ENCODE data around the gene NFE2L2.
"Not testable (repeated sequence)": the region's sequence is repeated elsewhere in the genome, so short reads cannot be mapped to it uniquely, and the experiment has no call there.

The NFE2L2 gene

DNA sequence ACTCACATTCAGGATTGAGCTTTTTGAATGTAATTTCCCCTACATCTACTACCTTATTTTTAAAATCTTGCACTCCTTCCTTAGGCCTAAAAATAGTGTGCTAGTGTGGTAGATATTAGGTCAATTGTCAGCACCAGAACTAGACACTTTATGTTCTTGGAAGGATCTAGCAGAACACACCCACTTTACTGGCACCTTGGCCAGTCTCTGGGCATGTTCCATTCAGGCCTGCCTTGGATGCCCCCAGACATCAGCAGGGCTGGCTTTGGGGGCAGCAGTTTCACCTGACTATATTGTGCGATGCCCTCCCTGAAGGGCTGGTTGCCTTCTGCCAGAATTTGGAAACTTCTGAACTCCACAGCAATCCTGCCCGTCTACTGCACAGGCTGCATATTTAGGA, 15.3 kb upstream of the NFE2L2 start:
- DNase-seq, result no peak

DNA sequence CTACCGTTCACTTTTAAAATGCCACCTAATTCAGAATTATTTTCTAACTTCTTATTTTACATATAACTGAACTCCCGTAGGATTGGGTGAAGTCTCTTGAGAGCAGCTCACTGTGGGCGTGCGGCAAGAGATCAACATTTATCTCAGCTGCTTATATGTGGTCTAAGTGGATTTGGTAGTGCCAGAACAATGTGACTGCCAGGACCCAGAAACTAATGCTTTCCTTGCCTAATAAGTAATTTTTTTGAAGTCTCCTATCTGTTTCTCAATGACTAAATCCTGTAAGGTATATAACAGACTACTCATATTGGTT, 11.2 kb upstream of the NFE2L2 start:
- DNase-seq, result no peak

DNA sequence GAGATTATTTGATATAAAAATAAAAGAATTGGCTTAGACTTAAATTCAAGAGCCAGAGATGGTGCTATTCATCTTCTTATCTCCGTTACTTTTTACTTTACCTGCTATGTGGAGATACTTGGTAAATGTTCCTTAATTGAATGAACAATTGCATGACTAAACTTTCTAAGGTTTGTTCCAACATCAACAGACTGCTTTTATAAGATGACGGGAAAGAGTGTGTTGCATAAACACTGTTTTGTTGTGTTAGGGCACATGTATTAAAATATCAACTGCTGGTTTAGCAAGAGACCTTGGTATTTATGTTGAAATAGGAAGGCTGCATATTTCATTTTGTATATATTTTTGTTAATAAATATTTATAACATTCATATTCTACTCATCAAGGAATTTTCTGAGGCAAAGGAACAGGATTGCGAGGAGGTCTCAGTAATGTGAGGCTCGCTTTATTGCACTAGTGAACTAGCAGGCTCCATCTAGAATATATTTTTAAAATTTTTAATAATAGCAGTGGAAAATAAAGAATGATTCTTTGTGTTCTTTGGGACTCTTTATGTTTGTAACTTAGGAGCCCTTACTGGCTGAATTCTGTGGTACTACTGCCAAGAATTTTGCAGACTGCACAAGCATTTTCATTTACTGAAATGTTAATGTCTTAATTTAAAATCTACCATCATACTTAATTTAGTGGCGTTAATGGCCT, 10.7 kb upstream of the NFE2L2 start:
- no peak for DNase-seq

DNA sequence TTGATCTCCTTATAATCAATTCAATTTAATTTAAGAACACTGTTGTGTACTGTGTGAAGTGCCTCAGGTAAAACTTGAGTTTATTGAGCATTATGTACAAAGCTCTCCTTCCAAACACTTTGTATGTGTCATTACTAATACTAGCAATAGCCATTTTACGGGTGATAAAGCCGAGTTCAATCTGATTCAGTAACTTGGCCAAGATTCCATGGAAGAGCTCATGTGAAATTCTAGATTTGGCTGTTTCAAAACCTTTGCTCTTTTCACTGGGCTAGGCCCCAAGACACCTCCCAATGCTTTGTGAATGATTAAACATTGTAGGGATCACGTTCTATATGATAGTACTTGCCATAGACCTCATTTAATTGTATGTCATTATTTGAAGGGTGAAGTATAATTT, 8.9 kb upstream of the NFE2L2 start:
- DNase-seq, result no peak

DNA sequence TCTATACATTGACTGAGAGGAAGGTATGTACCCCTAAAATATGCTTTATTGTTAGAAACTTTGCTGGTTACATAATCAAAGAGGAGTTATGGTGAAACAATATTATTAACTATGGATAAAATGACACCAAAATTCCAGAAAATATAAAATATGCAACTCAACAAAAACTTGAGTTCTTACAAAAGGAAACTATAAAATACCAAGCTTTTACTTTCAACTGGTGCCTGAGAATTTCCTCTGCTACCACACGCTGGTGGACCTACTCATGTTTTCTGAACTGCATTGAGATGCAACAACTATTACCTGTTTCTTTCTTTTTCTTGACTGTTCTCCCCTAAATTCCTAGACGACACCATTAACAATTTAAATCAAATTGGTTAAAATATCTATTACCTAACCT, 8.2 kb upstream of the NFE2L2 start:
- DNase-seq, result no peak

DNA sequence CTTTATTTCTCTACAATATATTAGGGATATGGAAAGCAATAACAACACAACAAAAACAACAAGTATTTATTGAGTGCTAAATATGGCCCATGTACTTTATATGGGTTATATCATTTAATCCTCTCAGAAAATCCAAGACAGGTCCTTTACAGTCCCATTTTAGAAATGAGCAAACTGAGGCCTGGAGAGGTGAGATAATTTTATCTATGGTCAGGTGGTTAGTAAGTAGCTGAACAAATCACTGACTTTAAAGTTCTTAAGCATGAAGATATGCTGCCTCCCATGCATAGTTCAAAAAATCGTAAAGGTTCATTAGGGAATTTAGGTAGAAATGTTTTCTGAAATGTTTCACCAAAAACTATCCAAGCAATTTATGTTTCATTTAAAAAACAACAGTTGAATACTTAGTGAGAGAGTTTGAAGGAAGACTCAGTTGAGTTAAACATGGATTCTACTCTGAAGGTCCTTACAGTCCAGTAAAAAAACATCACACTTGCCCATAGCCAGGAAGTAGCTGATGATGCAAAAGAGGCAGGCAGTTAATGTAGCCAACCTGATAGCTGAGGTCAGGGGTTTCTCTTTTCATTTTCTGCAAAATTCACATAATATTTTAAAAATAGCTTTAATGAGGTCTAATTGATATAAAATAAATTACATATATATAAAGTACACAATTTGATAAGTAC, 7.6 kb upstream of the NFE2L2 start:
- DNase-seq, result no peak

DNA sequence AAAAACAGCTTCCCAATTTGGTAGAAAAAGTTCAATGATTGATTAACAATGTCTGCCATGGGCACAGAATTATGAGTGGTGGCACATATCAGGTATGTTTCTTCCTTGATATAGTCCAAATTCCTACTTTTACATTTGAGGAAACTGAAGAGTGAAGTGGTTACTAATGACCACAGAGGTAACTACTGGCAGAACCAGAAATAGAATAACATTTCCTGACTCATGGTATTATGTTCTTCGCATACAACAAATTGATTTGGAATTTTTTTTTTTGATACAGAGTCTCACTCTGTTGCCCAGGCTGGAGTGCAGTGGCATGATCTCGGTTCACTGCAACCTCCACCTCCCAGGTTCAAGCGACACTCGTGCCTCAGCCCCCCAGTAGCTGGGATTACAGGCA, 6.0 kb upstream of the NFE2L2 start:
- DNase-seq, result no peak

DNA sequence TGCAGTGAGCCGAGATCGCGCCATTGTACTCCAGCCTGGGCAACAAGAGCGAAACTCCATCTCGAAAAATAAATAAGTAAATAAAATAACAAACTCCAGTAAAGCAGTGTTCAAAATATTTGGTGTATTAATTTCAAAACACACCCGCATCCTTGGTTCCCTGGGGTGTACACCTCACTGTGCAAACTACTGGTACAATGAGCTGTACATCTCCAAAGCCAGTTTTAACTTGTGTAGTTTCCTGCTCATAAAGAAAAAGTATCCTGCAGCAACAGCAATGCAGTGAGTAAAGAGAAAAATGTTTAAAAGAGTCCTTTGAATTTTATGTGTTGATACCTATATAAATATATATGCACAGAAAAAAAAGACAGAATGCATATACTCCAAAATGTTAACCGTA, 4.4 kb upstream of the NFE2L2 start:
- DNase-seq, result no peak

DNA sequence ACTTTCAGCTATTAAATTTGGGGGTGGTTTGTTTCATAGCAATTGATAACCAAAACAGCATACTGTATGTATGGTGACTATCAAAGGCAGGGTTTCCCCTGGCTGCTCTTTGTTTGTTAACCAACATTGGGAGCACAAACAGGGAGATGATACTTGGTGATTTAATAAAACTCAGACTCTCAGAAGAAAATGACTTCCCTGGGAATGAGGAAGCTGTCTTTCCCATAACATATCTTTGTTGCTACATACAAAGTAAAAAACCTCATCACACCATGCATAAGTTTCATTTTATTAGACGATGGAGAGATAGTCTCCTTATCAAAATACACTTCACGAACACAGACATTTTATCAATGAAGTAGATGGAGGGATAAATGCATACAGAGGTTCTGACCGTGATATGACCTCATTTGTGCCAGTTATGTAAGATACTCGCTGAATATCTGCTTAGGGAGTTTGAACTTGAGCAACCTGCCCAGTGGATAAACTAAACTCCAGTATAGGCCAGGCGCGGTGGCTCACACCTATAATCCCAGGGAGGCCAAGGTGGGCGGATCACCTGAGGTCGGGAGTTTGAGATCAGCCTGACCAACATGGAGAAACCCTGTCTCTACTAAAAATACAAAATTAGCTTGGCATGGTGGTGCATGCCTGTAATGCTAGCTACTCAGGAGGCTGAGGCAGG, 3.8 kb upstream of the NFE2L2 start:
- DNase-seq, result no peak

DNA sequence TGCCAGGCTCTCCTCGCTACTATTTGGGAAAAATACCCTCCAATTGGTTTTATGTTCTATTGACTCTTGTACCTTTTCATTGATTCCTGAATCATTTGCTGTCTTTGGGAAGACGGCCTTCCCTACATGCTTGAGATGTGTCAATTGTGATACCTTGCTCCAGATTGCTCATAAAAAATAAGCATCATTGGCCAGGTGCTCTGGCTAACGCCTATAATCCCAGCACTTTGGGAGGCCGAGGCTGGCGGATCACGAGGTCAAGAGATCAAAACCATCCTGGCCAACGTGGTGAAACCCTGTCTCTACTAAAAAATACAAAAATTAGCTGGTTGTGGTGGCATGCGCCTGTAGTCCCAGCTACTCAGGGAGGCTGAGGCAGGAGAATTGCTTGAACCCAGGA, 2.4 kb upstream of the NFE2L2 start:
- DNase-seq, result not testable (repeated sequence)

DNA sequence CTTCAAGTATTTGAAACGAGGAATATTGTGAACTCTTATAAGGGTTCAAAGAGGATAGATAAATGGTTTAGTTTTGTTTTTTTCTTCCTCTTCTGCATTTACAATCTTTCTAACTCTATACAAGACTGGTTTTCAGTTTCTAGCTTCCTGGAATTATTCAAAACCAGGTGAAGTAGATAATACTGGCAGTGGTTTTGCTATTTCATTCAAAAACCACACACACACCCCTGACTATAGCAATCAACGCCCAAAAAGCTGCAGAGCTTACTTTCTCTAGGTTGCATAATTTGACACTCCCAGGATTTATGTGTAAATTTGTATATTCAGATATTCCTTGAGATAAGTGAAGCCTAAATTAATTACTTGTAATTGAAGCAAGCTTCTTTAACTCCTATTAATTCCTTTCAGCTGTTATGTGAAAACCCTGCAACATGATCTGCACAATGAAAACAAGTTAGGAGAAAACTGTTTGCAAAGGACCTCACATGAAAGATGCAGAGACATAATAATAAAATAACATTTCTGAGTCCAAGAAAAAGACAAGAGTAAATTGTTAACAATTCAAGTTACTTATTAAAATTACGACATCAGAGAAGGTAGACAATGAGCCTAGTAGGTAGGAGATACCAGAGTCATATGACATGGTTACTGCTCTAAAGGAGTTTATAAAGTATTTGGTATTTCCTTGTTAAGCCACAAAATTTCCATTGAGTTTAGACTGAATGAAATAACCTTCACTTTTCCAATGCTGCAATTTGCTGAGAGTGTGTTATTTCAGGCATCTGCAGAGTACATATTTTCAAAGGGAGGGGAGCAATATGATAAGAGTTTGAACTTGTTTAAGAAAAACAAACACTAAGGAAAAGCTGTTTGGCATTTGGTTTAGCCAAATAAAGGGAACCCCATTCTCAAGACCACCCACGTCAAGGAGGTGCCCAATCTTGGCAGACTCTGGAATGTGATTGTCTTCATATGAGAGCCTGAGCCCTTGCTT, 1.6 kb upstream of the NFE2L2 start:
- DNase-seq, result no peak

DNA sequence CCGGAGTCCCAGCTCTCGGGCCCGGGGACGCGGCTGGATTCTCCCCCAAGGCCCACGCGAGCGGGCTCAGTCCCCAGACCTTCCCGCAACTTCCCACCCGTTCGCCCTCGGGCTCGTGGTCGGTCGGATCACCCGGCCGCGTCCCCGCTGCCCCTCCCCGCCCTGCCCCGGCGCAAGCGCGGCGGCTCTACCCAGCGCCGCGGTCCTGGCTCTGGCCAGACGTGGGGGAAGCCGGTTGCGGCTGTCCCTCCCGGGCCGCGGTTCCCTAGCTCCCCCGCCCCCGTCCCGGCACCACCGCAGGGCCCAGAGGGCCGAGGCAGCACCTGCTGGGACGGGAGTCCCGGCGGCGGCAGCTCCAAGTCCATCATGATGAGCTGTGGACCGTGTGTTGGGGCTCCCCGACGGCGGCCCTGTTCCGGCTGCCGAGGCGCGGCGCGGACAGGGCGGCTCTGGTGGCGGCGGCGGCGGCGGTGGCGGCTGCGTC, 276 bp downstream of the NFE2L2 start:
- DNase-seq, result no peak

DNA sequence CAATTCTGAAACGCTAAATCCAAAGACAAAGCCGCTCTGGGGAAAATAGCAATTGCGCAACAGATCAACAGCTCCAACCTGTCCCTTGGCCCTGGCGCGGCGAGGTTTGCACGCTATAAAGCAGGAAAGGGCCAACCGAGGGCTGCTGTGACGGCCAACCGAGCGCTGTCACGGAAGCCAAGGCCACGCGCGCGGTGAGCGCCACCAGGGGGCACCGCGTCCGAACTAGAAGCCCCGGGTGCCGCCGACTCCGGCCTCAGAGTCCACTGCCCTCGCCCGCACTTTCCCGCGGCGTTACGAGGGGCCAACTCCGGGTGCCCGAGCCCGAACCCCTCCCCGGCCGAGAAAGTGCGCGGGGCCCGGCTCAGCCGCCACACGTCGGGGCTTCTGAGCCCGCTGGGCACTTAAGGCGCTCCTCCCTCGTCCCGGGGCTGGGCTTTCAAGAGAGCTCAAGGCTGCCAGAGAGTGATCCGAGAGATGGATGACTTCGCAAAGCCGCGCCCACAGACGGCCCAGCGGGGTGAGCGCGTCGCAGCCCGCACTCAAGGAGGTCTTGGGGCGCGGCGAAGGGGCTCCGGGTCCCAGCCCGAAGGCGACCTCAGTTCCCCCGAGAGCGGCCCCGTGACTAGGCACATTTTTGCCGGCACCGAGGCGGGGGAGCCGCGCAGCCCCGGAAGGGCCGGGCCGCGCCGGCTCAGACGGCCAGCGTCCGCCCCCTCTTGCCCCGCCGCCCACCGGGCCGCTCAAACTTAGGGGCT, 897 bp downstream of the NFE2L2 start:
- peak; percentile 96 for DNase-seq

DNA sequence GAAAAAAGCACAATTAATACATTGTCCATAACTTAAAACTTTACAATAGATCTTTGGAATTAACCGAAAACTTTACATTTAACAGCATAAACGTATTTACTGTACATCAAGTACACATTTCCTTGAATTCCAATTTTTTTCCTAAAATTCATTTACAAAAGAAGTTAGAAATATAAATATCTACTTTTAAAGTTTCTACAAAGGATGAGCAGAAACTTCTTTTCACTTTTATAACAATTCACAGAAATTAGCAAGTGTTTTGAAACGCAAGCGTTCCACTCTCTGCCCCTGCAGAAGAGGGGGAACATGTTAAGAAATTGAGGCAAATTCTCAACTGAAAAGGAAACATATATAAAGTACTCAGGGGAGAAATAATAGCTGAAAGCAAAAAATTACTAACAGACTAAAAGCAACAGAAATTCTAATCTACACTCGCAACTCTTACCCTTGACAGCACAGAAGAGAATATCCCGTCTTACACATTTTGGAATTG, 1.5 kb downstream of the NFE2L2 start:
- DNase-seq, result no peak

DNA sequence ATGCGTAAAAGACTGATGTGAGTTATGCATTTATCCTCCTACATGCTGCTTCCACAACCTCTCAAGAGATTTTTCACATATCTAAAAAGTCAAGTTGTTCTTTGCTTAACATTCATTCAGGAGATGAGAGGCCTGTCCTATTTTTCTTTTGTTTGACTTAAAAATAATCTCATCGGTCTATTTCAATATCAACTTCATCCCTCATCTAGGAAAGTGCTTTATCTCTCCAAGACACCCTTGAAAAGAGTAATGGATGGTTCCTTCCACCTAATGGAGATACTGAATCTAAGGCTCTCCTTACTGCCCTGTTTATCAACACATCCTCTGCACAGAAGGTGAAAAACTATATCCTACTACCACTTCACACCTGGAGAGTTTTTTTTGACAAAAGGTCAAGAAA, 2.4 kb downstream of the NFE2L2 start:
- no peak for DNase-seq

DNA sequence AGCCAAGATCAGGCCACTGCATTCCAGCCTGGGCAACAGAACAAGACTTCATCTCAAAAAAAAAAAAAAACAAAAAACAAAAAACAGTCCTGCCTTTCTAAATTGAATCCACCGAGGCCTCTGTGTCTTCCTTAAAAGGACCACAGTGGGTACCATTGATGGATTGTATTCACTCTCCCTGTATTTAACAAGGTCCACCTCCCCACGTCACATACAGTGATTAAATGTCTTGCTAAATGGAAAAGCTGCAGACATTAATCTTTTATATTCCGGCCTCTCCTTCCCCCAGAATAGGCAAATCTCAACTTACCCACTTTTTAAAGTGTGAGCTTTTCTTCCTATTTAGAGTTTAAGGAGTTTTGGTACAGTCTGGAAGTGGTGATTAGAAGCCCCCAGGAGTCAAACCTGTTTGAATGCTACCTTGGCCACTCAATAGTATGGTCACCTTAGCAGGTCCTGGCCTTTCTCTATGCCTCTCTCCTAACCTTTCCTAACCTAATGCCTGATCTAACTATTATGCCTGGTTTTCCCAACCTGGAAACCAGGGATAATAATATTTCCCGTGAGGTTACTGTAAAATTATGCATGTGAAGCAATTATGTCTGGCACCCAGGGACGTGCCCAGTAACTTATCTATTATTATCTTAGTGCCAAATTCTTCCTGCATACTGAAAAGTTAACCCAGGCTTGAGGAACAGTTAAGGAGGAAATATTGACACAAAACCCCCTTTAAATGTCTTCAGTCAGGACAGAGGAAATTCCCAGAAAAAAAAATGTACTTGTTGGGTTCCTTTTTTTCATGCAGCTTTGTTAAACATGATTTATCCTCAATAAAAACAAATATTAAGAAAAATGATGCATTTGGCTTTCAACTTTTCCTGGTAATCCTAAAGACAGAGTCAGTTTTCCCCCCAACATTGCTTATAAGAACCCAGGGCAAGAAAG, 3.1 kb downstream of the NFE2L2 start:
- no peak for DNase-seq

DNA sequence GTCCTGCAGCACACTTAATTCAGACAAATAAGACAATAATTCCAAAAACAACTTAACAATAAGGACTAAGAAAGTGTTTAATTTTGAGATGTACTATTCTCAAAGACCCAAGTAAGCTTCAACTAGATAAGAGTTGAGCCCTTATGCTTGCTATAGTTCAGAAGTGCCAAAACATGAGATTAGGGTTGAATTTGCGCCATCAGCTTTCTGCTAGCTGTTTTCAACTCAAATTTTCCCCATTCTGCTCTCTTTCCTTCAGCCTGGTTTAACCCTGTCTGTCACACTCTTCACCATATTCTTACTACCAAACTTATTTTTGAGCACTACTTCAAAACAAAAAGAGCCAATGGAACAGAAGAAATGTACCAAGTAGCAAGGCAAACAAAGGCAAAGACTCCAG, 4.1 kb downstream of the NFE2L2 start:
- DNase-seq, result no peak

DNA sequence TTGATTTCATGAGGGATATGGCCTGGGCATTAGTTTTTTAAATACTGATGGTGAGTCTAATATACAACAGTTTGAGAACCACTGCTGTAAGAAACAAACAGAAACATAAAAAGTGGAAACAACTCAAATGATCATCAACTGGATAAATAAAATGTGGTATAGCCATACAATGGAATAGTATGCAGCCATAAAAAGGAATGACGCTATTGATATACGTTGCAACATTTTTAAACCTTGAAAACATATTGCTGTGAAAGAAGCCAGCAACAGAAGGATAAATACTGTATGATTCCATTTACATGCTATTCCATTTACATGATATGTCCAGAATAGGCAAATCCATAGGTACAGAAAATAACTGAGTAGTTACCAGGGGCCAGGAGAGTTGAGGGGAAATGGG, 6.5 kb downstream of the NFE2L2 start:
- DNase-seq, result no peak

DNA sequence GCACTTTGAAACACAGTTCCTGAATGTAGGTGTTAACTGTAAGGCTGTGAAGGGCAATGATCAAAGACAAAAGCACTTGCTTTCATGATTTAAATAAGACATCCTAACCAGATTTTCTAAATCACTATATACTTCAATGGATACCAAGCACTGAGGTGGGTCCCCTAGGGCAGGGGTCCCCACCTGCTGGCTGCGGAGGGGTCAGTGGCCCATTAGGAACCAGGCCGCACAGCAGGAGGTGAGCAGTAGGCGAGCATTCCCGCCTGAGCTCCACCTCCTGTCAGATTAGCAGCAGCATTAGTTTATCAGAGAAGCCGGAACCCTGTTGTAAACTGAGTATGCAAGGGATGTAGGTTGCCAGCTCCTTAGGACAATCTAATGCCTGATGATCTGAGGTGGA, 7.1 kb downstream of the NFE2L2 start:
- no peak for DNase-seq

DNA sequence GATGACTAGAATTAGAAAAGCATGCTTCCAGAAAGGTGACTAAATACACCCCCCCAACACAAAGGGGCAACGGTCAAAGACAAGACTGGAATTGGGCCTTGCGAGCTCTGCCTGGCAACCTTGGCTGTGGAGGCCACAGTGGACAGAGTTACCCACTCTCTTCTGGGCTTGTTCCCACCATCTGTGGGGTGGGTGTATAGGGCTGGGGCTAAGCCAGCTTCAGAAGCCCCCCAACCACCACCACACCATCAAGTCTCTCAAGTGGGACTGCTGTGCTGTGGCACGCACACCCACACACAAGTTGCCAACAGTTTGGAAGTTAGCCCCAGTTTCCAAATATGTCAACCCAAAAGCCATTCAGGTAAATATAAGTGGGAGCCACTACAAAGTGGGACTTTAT, 7.8 kb downstream of the NFE2L2 start:
- DNase-seq, result no peak

DNA sequence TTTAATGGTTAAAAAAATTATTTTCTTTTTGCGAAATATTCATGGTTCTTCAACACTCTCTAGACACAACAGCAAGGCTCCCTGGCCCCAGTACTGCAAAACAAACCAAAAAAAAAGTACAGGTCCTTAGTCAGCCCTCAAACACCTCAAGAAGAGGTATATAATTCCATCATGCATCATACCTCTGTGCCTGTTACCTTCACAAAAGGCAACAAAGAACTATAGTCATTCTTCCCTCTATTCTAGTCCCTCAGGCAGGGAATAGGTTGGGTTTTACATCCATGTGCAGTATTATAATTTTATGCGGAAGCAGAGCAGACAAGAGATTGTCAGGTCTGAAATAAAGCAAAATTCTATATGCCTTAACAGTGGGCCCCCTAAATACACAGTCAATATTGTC, 8.5 kb downstream of the NFE2L2 start:
- DNase-seq, result no peak
